Testis (tissue), 2 donors: ENCODE results near the gene SAMD4A.

ENCODE experiments used
- POLR2A ChIP-seq: fragments of 450-650 bp; IDR thresholded peaks from one replicate; pipeline ENCODE4 v1.6.1; 2017; ENCODE audit warnings: antibody characterized with exemption, mild to moderate bottlenecking, moderate library complexity
- TF ChIP-seq, protein P1 (sequence below), 3 experiments: fragments of 450-650 bp in 2 of 3; fragments of 200-600 bp in 1 of 3; sonication (generic) in 1 of 3; IDR thresholded peaks; one replicate each; pipeline ENCODE4 v1.5.1; 2016 to 2019; ENCODE audit warnings: antibody characterized with exemption in 3 of 3, mild to moderate bottlenecking in 2 of 3, moderate library complexity in 1 of 3

DNA sequence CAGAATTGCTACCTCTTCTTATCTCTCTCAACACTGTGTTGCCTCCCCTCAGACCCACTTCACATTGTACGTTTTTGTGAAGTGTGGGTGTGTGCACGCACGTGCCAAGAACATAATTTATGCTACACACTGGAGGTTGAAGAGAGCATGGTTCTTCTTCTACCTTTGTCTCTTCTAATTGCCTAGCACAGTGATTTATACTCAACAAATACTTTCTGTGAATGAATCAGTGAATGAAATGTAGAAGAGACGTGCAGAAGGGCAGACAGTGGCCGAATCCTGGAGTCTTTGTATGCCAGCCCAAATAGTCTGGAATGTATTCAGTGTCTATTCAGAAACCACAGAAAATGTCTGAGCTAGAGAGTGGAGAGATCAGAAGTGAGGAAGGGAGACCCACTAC is 4.6 kb upstream of the SAMD4A start:
- TF ChIP-seq, protein P1, sequence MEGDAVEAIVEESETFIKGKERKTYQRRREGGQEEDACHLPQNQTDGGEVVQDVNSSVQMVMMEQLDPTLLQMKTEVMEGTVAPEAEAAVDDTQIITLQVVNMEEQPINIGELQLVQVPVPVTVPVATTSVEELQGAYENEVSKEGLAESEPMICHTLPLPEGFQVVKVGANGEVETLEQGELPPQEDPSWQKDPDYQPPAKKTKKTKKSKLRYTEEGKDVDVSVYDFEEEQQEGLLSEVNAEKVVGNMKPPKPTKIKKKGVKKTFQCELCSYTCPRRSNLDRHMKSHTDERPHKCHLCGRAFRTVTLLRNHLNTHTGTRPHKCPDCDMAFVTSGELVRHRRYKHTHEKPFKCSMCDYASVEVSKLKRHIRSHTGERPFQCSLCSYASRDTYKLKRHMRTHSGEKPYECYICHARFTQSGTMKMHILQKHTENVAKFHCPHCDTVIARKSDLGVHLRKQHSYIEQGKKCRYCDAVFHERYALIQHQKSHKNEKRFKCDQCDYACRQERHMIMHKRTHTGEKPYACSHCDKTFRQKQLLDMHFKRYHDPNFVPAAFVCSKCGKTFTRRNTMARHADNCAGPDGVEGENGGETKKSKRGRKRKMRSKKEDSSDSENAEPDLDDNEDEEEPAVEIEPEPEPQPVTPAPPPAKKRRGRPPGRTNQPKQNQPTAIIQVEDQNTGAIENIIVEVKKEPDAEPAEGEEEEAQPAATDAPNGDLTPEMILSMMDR (IDR thresholded peaks at IDR 0.05) = no peak
- TF ChIP-seq POLR2A = no peak
